GM21529 (cell line): Measurements from ENCODE around the gene CCDC110.
"Not testable (repeated sequence)": the region's sequence is repeated elsewhere in the genome, so short reads cannot be mapped to it uniquely, and the experiment has no call there.

Experiments used
- ATAC-seq: cut with Tn5 transposase; IDR thresholded peaks from one replicate; pipeline ENCODE4 v1.9.1; 2021; ENCODE audit not compliant: unreplicated experiment

Gene CCDC110

GRCh38 chr4:185471235-185472102, at the start of gene CCDC110:
Gene CCDC110, minus strand, starts transcription at chr4:185471733. Its CDS starts 50 bp downstream, at chr4:185471683.
- ATAC-seq: peak; percentile 91

DNA sequence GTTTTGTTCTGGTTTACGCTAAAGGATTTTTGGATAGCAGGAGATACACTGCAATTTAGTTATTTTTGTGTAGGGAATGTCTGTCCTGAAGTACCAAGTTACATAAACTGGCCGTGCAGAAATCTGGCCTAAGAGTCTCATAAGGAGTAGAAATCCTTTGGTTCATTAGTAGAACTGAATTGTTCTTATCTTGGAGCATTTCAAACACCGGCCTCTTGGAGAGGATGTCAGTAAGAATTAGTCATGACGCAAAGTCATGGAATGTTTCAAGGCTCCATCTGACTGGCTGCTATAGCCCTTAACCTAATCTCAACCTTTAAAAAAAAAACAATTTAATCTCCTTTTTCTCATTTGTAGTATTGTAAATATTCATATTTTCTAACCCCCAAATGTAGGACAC, 48.6 kb upstream of the CCDC110 start:
- no peak for ATAC-seq

DNA sequence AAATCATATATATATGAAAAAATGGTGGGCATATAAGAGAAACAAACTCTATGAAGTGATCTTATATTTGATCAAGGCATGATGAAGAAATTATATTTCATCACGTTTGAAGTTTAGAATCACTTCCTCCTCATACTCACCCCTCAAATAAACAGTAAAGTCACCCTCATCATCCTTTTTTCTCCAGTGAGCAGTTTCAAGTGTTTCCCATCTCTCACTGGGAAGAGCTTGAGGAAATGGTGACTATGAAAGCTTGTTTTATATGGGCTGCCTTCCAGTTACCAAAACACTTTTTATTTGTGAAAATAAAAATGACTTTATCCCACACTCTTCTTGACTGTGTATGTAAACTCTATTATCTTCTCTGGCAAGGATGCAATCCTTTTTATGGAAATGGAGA, 47.0 kb upstream of the CCDC110 start:
- no peak for ATAC-seq

DNA sequence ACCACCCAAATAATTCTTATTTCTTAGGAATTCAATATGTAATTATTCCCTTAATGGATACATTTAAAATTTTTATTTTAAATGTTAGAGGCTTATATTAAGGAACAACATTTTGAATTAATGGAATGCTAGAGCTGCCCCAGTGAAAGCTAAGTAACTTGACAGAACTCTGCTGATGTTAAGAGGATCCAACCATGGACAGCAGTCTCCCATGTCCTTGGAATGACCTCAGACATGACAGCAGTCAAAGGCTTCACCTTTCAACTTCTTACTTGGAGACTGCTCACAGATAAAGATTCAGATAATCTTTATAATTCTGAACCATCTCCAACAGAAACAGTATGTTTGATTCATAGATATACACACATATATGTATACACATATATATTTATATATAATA, 46.5 kb upstream of the CCDC110 start:
- ATAC-seq: no peak

GRCh38 chr4:185515248-185515647, 43.7 kb upstream of the CCDC110 start:
- no peak for ATAC-seq

DNA sequence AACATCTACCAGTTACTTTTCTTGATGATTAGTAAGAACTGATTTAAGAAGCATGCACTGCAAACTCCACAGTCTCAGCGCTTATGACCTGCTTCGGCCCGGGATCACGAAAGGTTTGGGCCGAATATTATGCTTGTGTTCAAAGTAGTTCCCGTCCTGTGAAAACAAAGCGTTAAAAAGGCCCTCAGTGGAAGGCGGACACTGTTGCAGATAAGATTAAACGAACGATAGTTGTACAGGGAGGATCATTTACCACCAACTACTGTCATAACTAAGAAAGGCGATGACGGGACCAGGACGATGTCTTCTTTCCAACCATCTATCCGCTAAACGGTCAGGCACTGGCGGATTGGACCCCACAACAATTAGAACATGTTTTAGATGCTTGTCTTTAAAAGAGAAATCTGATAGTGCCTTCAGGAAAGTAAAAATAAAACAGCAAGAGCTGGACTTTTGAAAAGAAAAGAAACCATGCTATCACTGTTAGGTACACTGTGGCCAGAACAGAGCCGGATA, 42.7 kb upstream of the CCDC110 start:
- no peak for ATAC-seq

DNA sequence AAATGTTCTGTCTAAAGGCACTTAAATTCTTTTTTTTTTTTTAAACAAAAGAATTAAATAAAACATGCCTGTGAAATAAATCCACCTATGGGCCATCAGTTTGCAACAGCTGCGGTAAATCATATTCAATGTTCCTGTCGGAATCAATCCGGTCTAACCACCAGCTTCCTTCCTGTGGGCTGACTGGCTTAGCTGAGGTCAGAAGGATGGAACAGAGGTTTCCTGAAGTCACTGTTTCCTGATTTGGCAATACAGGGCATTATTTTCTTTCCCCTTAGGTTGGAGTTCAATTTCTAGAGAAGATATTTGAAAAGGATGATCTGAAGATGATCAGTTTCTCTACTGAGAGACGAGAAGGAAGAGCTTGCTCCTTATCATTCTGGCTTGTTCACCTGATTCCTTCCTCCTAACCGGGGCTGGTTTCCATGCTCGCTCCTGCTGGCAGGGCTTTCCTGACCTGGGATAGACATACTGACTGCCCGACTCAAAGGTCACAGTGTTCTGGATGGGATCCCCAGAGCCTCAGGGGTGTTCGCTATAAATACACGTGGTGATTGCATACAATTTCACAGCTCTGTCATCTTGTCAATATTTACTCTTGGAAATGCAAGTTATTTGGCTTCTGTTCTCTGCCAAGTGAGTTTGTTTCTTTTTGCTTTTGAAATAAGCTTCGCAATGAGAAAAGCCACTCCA, 42.1 kb upstream of the CCDC110 start:
- ATAC-seq: no peak

DNA sequence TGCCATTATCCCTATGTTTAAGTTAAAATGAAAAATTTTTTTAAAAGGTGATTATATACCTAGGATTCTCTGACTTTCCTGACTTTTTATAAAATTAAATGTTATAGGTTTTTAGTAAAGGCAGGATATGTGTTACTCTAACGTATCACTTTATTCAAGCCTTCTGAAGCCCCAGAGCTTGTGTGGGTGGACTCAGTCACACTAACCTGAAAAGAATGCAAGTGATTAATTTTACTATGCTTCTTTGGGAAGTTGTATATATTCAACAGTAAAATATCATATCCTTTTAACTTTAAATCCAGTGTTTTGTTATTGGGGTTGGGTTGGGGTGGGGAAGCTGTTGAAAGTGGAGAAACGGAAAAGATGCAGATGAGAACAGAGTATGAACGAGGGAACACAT, 41.0 kb upstream of the CCDC110 start:
- no peak for ATAC-seq

DNA sequence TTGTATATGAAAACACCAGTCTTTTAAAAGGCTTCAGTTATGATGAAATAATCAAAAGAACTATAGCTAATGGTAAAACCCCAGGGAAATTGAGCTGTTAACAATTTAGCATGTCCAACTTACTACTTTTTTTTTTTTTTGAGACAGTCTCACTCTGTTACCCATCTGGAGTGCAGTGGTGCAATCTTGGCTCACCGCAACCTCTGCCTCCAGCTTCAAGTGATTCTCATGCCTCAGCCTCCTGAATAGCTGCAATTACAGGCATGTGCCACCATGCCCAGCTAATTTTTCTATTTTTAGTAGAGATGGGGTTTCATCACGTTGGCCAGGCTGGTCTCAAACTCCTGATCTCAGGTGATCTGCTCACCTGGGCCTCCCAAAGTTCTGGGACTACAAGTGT, 39.7 kb upstream of the CCDC110 start:
- ATAC-seq: not testable (repeated sequence)

DNA sequence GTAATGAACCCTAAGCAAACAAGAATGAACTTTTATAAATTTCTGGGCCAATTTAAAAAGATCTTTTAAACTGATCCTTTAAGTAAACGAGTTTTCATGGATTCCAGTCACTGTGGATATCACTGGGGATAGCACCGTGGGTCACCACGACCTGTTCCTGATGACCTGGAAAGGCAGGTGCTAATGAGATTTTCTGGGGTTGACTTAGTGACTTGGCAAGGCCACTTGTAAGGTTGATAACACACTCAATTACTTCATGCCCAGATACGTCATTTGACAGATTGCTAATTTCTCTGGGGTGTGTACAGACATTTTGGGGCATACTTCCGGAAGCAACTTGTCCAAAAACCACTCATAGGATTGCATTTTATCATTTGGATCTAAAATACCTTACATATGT, 39.3 kb upstream of the CCDC110 start:
- no peak for ATAC-seq

DNA sequence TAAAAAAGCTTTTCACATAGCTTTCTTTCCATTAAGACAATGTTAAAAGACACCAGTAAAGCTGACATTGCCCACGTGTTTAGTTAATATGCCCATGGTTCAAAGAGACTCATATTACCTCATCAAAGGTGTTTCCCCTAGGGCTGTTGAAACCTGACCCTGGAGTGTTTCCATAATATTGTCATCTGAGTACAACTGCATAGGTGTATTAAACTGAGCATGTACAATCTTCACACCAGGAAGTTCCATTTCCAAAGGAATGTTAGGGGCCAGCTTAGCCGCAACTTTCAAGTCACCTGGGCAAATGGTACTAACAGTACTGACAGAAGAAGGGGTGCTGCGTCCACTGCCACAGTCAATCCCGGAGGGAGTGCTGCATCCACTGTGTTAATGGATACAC, 36.6 kb upstream of the CCDC110 start:
- ATAC-seq: no peak

- ATAC-seq: no peak
These were observed 34.9 kb upstream of the CCDC110 start for GRCh38 chr4:185506422-185506821.

DNA sequence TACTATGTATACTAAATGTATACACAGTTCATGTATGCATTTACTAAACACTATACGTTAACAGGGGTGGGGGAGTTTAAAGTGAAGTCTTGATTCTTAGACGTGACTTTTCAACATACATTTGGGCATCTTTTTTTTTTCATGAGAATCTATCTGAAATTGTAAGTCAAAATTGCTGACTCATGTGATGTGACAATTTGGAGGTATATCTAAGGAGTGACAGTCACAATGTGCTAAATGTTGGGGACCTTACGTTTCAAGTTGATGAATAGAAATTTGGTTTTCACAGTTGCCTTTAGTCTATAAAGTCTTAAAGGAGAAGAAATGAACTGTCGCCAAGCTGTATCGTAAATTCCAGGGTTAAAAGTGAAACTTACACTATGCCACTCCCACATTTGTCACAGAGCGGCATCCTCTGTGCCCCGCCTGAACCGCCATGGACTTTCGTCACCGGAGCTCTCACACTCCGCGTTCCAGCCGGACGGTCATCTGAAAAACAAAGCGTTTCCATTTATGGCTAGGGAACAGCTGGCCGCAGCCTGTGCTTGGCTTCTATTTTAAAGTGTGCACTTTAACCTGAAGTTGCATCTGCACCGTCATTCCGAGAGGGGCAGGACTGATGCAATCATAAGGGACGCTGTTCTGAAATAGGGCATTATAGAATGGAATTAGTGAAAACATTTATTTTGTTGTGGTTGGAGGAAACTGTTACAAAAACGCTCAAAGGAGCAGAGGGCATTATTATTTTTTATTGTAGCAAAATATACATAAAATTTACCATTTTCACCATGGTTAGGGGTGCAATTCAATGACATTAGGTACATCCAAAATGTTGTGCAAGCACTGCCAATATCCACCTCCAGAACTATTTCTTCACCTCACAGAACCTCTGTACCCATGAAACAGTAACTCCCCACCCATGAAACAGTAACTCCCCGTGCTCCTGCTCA, 32.8 kb upstream of the CCDC110 start:
- ATAC-seq: no peak

- ATAC-seq: no peak
These were observed 30.9 kb upstream of the CCDC110 start for GRCh38 chr4:185502386-185502785.

DNA sequence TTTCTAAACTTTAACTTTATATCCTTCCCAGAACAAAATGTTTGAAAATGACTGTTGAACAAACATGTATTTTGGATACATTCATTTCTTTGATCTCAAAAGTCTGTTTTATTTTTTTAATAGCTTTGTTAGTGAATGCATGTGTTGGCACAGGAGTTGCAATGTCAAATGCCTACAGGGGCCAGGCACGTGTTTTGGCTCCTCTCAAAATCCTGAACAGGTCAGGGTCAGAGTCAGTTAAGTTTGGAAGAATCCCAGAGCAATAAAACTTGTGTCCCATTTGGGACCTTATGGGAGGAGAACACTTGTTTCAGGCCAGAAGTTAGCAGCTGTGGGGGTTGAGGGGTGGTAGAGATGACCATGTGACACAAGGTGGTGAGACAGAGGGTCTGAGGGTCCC, 29.0 kb upstream of the CCDC110 start:
- ATAC-seq: no peak

DNA sequence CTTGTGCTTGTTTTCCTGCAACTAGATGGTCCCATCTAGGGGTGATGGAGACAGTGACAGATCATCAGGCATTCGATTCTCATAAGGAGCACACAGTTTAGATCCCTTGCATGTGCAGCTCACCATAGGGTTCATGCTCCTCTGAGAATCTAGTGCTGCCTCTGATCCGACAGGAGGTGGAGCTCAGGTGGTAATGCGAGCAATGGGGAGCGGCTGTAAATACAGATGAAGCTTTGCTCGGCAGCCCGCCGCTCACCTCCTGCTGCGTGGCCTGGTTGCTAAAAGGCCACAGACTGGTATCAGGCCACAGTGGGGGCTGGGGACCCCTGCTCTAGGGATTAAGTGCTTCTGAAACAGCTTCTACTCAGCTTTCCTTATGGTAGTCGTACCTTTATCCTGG, 28.5 kb upstream of the CCDC110 start:
- no peak for ATAC-seq

DNA sequence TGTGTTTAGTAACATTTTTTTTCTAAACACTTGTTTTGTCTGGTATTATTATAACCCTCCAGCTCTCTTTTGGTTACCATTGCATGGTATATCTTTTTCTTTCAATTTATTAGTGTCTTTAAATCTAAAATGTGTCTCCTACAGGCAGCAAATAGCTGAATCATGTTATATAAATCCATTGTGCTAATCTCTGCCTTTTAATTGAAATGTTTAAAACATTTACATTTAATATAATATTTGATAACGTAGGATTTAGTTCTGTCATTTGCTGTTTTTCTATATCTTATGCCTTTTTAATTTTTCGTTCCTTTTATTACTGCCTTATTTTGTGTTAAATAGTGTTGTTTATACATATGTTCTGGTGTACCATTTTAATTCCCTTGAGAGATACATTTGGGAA, 17.1 kb upstream of the CCDC110 start:
- no peak for ATAC-seq

GRCh38 chr4:185481401-185481800, 9.9 kb upstream of the CCDC110 start:
- ATAC-seq: no peak

GRCh38 chr4:185480016-185480732, 8.6 kb upstream of the CCDC110 start:
- peak; percentile 28 for ATAC-seq

DNA sequence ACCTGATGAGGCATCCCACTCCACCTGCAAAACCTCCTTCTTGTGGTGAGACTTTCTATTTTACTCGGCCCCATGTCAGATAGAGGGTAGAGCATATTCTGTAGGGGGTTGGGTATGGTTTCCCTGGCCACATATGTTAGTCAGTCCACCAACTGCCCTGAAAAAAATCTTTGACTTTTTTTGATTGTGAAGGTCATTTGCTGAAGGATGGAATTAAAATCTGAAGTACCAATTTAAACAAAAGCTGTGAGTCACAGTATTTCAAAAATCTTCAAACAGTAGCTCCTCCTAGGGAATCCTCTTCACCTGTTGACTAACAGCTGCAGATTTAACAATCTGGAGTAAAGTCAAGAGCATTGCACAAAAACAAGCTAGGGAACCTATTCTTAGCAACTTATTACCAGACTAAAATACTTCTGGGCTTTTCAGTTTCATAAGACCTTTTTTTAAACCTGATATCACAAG, 8.0 kb upstream of the CCDC110 start:
- peak; percentile 93 for ATAC-seq
